WTC11 (cell line): ENCODE results near the gene CACNG5. TPM values are rescaled to one million over a fixed set of nuclear protein-coding genes. Genes with fewer than 3 reads are reported as not detected.

Source experiments
- ATAC-seq: fragments of 200-7000 bp; cut with Tn5 transposase; 2 replicates; pipeline ENCODE4 v1.10.0; 2021; ENCODE audit warnings: mild to moderate bottlenecking, moderate library complexity
- CTCF ChIA-PET: fragments of 300-600 bp; sonication (Branson Sonifier 250); formaldehyde crosslinking; loops from one replicate; lab custom pipeline; 2021; ENCODE audit warnings: antibody characterized with exemption; lab: Charles Lee
- POLR2A ChIA-PET: fragments of 350-600 bp; sonication (Branson Sonifier 250); formaldehyde crosslinking; loops from one replicate; lab custom pipeline; 2021; ENCODE audit warnings: antibody characterized with exemption; lab: Charles Lee
- DNase-seq: peaks from one replicate; pipeline ENCODE4 v3.0.0; 2021; ENCODE audit warnings: low spot score
- H3K27ac Mint-ChIP-seq: 2 replicates; pipeline ENCODE4 v1.8.0; 2021; ENCODE audit warnings: mixed read lengths
- H3K27me3 Mint-ChIP-seq: 2 replicates; pipeline ENCODE4 v1.8.0; 2021; ENCODE audit warnings: low read depth, mild to moderate bottlenecking, moderate library complexity, mixed read lengths
- H3K36me3 Mint-ChIP-seq: 2 replicates; pipeline ENCODE4 v1.8.0; 2021; ENCODE audit warnings: mixed read lengths
- H3K4me1 Mint-ChIP-seq: 2 replicates; pipeline ENCODE4 v1.8.0; 2022; ENCODE audit warnings: mixed read lengths
- H3K4me3 Mint-ChIP-seq: 2 replicates; pipeline ENCODE4 v1.8.0; 2021; ENCODE audit warnings: mild to moderate bottlenecking, moderate library complexity, mixed read lengths
- H3K9me3 Mint-ChIP-seq: 2 replicates; pipeline ENCODE4 v1.8.0; 2021; ENCODE audit warnings: mixed read lengths
- ARID4B ChIP-seq: sonication (generic); formaldehyde crosslinking; IDR thresholded peaks from 2 replicates; pipeline ENCODE4 v1.8.0; 2023; ENCODE audit warnings: missing genetic modification reagents, mild to moderate bottlenecking, borderline replicate concordance
- E2F5 ChIP-seq: sonication (generic); formaldehyde crosslinking; IDR thresholded peaks from 2 replicates; pipeline ENCODE4 v1.8.1; 2022; ENCODE audit warnings: mild to moderate bottlenecking, moderate library complexity, missing genetic modification reagents
- ELF4 ChIP-seq: sonication (generic); formaldehyde crosslinking; IDR thresholded peaks from 2 replicates; pipeline ENCODE4 v1.8.1; 2022; ENCODE audit warnings: low read depth, mild to moderate bottlenecking, moderate library complexity, missing genetic modification reagents
- ESRRA ChIP-seq: sonication (generic); formaldehyde crosslinking; IDR thresholded peaks from 2 replicates; pipeline ENCODE4 v1.8.1; 2022; ENCODE audit warnings: mild to moderate bottlenecking, missing genetic modification reagents, borderline replicate concordance
- IRF2 ChIP-seq: sonication (generic); formaldehyde crosslinking; IDR thresholded peaks from 2 replicates; pipeline ENCODE4 v1.8.0; 2022; ENCODE audit warnings: low read depth, missing genetic modification reagents, borderline replicate concordance
- JAZF1 ChIP-seq: fragments of 250-450 bp; sonication (Bioruptor Pico); IDR thresholded peaks from 2 replicates; pipeline ENCODE4 v1.9.0; 2021; ENCODE audit warnings: moderate library complexity, mild to moderate bottlenecking, inconsistent platforms
- KAT7 ChIP-seq: sonication (generic); formaldehyde crosslinking; IDR thresholded peaks from 2 replicates; pipeline ENCODE4 v1.8.1; 2023; ENCODE audit warnings: missing genetic modification reagents, mild to moderate bottlenecking, borderline replicate concordance
- MYBL2 ChIP-seq: sonication (generic); formaldehyde crosslinking; IDR thresholded peaks from 2 replicates; pipeline ENCODE4 v1.8.1; 2023; ENCODE audit warnings: mild to moderate bottlenecking, moderate library complexity, missing genetic modification reagents
- NR1H2 ChIP-seq: sonication (generic); formaldehyde crosslinking; IDR thresholded peaks from 2 replicates; pipeline ENCODE4 v1.9.0; 2021; ENCODE audit warnings: mild to moderate bottlenecking, moderate library complexity, missing genetic modification reagents
- TEAD4 ChIP-seq: sonication (generic); formaldehyde crosslinking; IDR thresholded peaks from 2 replicates; pipeline ENCODE4 v1.8.0; 2022; ENCODE audit warnings: mild to moderate bottlenecking, missing genetic modification reagents
- USF2 ChIP-seq: sonication (generic); formaldehyde crosslinking; IDR thresholded peaks from 2 replicates; pipeline ENCODE4 v1.8.1; 2023; ENCODE audit warnings: mild to moderate bottlenecking, missing genetic modification reagents, moderate library complexity
- ZBTB21 ChIP-seq: sonication (generic); formaldehyde crosslinking; IDR thresholded peaks from 2 replicates; pipeline ENCODE4 v1.8.1; 2023; ENCODE audit warnings: mild to moderate bottlenecking, missing genetic modification reagents, borderline replicate concordance
- ZNF138 ChIP-seq: sonication (generic); formaldehyde crosslinking; conservative IDR thresholded peaks from 2 replicates; pipeline ENCODE4 v1.8.1; 2022; ENCODE audit warnings: mild to moderate bottlenecking, moderate library complexity, missing genetic modification reagents
- ZNF263 ChIP-seq: sonication (generic); formaldehyde crosslinking; IDR thresholded peaks from 2 replicates; pipeline ENCODE4 v1.8.1; 2022; ENCODE audit warnings: low read depth, mild to moderate bottlenecking, moderate library complexity, missing genetic modification reagents
- ZNF281 ChIP-seq: sonication (generic); formaldehyde crosslinking; IDR thresholded peaks from 2 replicates; pipeline ENCODE4 v1.8.0; 2023; ENCODE audit warnings: mild to moderate bottlenecking, missing genetic modification reagents
- ZNF416 ChIP-seq: fragments of 250-450 bp; sonication (Bioruptor Pico); IDR thresholded peaks from 2 replicates; pipeline ENCODE4 v1.9.0; 2021; ENCODE audit warnings: mild to moderate bottlenecking, inconsistent platforms
- ZNF532 ChIP-seq: fragments of 250-450 bp; sonication (Bioruptor Pico); IDR thresholded peaks from 2 replicates; pipeline ENCODE4 v1.9.0; 2021; ENCODE audit warnings: mild to moderate bottlenecking, borderline replicate concordance
- ZSCAN18 ChIP-seq: fragments of 250-450 bp; sonication (Bioruptor Pico); IDR thresholded peaks from 2 replicates; pipeline ENCODE4 v2.1.2; 2022; ENCODE audit warnings: mild to moderate bottlenecking, moderate library complexity
- total RNA-seq: library from RNA; stranded (reverse); gene quantifications from 3 replicates; pipeline ENCODE4 v1.2.3, GENCODE V29; 2021

The CACNG5 gene
- total RNA-seq, 1 experiment from 2014 or later = 1.9 TPM

GRCh38 chr17:66842505-66842904 is 7.6 kb downstream of the CACNG5 start:
- no peaks in the 10 kb centered on the region; the same call in 1 of the 2 replicates for H3K27me3 Mint-ChIP-seq
- DNase-seq (no peak), ATAC-seq (no peak)
- ChIA-PET POLR2A (no interaction called here), CTCF (interaction anchor here (1.1 to 3.1 kb wide), 3 partner anchors 13 to 115 kb away, joined by 3 to 11 read pairs (median 5); no protein-coding TSS in a partner anchor)
- peaks cover 17% of the 10 kb centered on the region for H3K36me3 Mint-ChIP-seq
- TF ChIP-seq ZNF281 (CRISPR knock-in tag) (no peak), ZNF138 (CRISPR knock-in tag) (no peak)
- H3K9me3 Mint-ChIP-seq = peaks cover 24% of the 10 kb centered on the region
- no peaks in the 10 kb centered on the region for H3K4me1 Mint-ChIP-seq
- H3K27ac Mint-ChIP-seq = no peak overlapping the region
- H3K4me3 Mint-ChIP-seq = no peak overlapping the region

GRCh38 chr17:66842959-66843358 is 8.0 kb downstream of the CACNG5 start:
- POLR2A ChIA-PET = no interaction called here
- TF ChIP-seq ELF4 (CRISPR knock-in tag) (no peak), E2F5 (CRISPR knock-in tag) (no peak), ZNF532 (CRISPR knock-in tag) (no peak), ZSCAN18 (CRISPR knock-in tag) (no peak), ZNF263 (no peak), TEAD4 (CRISPR knock-in tag) (no peak), KAT7 (CRISPR knock-in tag) (no peak), ZNF416 (no peak), MYBL2 (no peak), ESRRA (CRISPR knock-in tag) (no peak), JAZF1 (CRISPR knock-in tag) (no peak), USF2 (CRISPR knock-in tag) (no peak), ZBTB21 (CRISPR knock-in tag) (no peak), ARID4B (CRISPR knock-in tag) (no peak), IRF2 (CRISPR knock-in tag) (no peak), NR1H2 (CRISPR knock-in tag) (no peak)
- Mint-ChIP-seq H3K4me3 (no peak overlapping the region), H3K27ac (no peak overlapping the region), H3K27me3 (no peaks in the 10 kb centered on the region; the same call in 1 of the 2 replicates), H3K4me1 (no peaks in the 10 kb centered on the region), H3K9me3 (peaks cover 29% of the 10 kb centered on the region), H3K36me3 (peaks cover 17% of the 10 kb centered on the region)
- ATAC-seq = no peak
- CTCF ChIA-PET = interaction anchor here (1.1 to 3.1 kb wide), 3 partner anchors 12 to 115 kb away, joined by 3 to 11 read pairs (median 5); no protein-coding TSS in a partner anchor
- no peak for DNase-seq
